ENCODE measurements around the gene ANKLE1.

ANKLE1 gene

GRCh38 chr19:17303167-17303939, 21.7 kb downstream of the ANKLE1 start, which contains the start of gene ABHD8:
Gene ABHD8, minus strand, starts transcription at chr19:17303425. Its CDS starts 1,809 bp downstream, at chr19:17301616.
- Histone ChIP-seq H3K36me3 (ENCODE audit: control insufficient read depth, insufficient read depth, low read length) (peaks cover 12% of the 10 kb centered on the region), H3K27me3 (ENCODE audit: control insufficient read depth, insufficient read depth, low read length) (no peaks in the 10 kb centered on the region), H3K4me1 (ENCODE audit: control insufficient read depth, insufficient read depth, low read length) (peaks cover 32% of the 10 kb centered on the region), H3K9me3 (ENCODE audit: control insufficient read depth, insufficient read depth, low read depth, low read length) (peaks cover under 1% of the 10 kb centered on the region; the same call in 1 of the 2 replicates), H3K4me3 (ENCODE audit: low read depth, low read length) (peak within 1 kb of the TSS; percentile 64), H3K9ac (ENCODE audit: low read length) (peak within 1 kb of the TSS; percentile 41), H3K27ac (ENCODE audit: low read depth, low read length) (peak within 1 kb of the TSS; percentile 37; the same call in 1 of the 2 replicates)

GRCh38 chr19:17303940-17304267, 22.2 kb downstream of the ANKLE1 start:
- Histone ChIP-seq H3K27me3 (ENCODE audit: control insufficient read depth, insufficient read depth, low read length) (no peaks in the 10 kb centered on the region), H3K9me3 (ENCODE audit: control insufficient read depth, insufficient read depth, low read depth, low read length) (no peaks in the 10 kb centered on the region), H3K27ac (ENCODE audit: low read depth, low read length) (no peak overlapping the region), H3K4me1 (ENCODE audit: control insufficient read depth, insufficient read depth, low read length) (peaks cover 32% of the 10 kb centered on the region), H3K4me3 (ENCODE audit: low read depth, low read length) (0 out of 2 replicates have a peak overlapping the region, but pooled peaks have one; percentile 64), H3K36me3 (ENCODE audit: control insufficient read depth, insufficient read depth, low read length) (peaks cover 8% of the 10 kb centered on the region), H3K9ac (ENCODE audit: low read length) (no peak overlapping the region)

- H3K27me3 ChIP-seq (ENCODE audit: control insufficient read depth, insufficient read depth, low read length) = no peaks in the 10 kb centered on the region
- peaks cover 32% of the 10 kb centered on the region for H3K4me1 ChIP-seq (ENCODE audit: control insufficient read depth, insufficient read depth, low read length)
- H3K9ac ChIP-seq (ENCODE audit: low read length) = no peak overlapping the region
- peak overlapping the region; percentile 5; the same call in 1 of the 2 replicates for H3K4me3 ChIP-seq (ENCODE audit: low read depth, low read length)
- H3K36me3 ChIP-seq (ENCODE audit: control insufficient read depth, insufficient read depth, low read length) = peaks cover 7% of the 10 kb centered on the region
- H3K9me3 ChIP-seq (ENCODE audit: control insufficient read depth, insufficient read depth, low read depth, low read length) = no peaks in the 10 kb centered on the region
- no peak overlapping the region for H3K27ac ChIP-seq (ENCODE audit: low read depth, low read length)
These were observed 22.9 kb downstream of the ANKLE1 start for GRCh38 chr19:17304386-17305215.

- Histone ChIP-seq H3K9me3 (ENCODE audit: control insufficient read depth, insufficient read depth, low read depth, low read length) (no peaks in the 10 kb centered on the region), H3K9ac (ENCODE audit: low read length) (no peak overlapping the region), H3K4me1 (ENCODE audit: control insufficient read depth, insufficient read depth, low read length) (peaks cover 33% of the 10 kb centered on the region), H3K27ac (ENCODE audit: low read depth, low read length) (no peak overlapping the region), H3K27me3 (ENCODE audit: control insufficient read depth, insufficient read depth, low read length) (no peaks in the 10 kb centered on the region), H3K4me3 (ENCODE audit: low read depth, low read length) (peak overlapping the region; percentile 5), H3K36me3 (ENCODE audit: control insufficient read depth, insufficient read depth, low read length) (peaks cover 6% of the 10 kb centered on the region)
These were observed 23.5 kb downstream of the ANKLE1 start for GRCh38 chr19:17305216-17305516.

- peak within 1 kb of the TSS; percentile 82 for H3K4me3 ChIP-seq (ENCODE audit: low read depth, low read length)
- peaks cover 38% of the 10 kb centered on the region for H3K4me1 ChIP-seq (ENCODE audit: control insufficient read depth, insufficient read depth, low read length)
- H3K36me3 ChIP-seq (ENCODE audit: control insufficient read depth, insufficient read depth, low read length) = peaks cover 4% of the 10 kb centered on the region; the same call in 1 of the 2 replicates
- H3K9me3 ChIP-seq (ENCODE audit: control insufficient read depth, insufficient read depth, low read depth, low read length) = no peaks in the 10 kb centered on the region
- peak within 1 kb of the TSS; percentile 91 for H3K9ac ChIP-seq (ENCODE audit: low read length)
- peak within 1 kb of the TSS; percentile 69 for H3K27ac ChIP-seq (ENCODE audit: low read depth, low read length)
- H3K27me3 ChIP-seq (ENCODE audit: control insufficient read depth, insufficient read depth, low read length) = no peaks in the 10 kb centered on the region
These were observed 24.0 kb downstream of the ANKLE1 start, which contains the start of gene MRPL34 for GRCh38 chr19:17305517-17306284. Gene MRPL34, plus strand, starts transcription at chr19:17305872. Its CDS starts 21 bp downstream, at chr19:17305893.

GRCh38 chr19:17306285-17306714, 24.6 kb downstream of the ANKLE1 start:
- H3K4me3 ChIP-seq (ENCODE audit: low read depth, low read length) = peak overlapping the region; percentile 82
- H3K9ac ChIP-seq (ENCODE audit: low read length) = peak overlapping the region; percentile 91
- peak overlapping the region; percentile 69 for H3K27ac ChIP-seq (ENCODE audit: low read depth, low read length)
- peaks cover 39% of the 10 kb centered on the region for H3K4me1 ChIP-seq (ENCODE audit: control insufficient read depth, insufficient read depth, low read length)
- no peaks in the 10 kb centered on the region for H3K27me3 ChIP-seq (ENCODE audit: control insufficient read depth, insufficient read depth, low read length)
- no peaks in the 10 kb centered on the region for H3K9me3 ChIP-seq (ENCODE audit: control insufficient read depth, insufficient read depth, low read depth, low read length)
- H3K36me3 ChIP-seq (ENCODE audit: control insufficient read depth, insufficient read depth, low read length) = peaks cover 3% of the 10 kb centered on the region; the same call in 1 of the 2 replicates

- H3K9ac ChIP-seq (ENCODE audit: low read length) = no peak overlapping the region
- H3K4me3 ChIP-seq (ENCODE audit: low read depth, low read length) = no peak overlapping the region
- H3K4me1 ChIP-seq (ENCODE audit: control insufficient read depth, insufficient read depth, low read length) = peaks cover 33% of the 10 kb centered on the region
- no peak overlapping the region for H3K27ac ChIP-seq (ENCODE audit: low read depth, low read length)
- H3K27me3 ChIP-seq (ENCODE audit: control insufficient read depth, insufficient read depth, low read length) = no peaks in the 10 kb centered on the region
- H3K9me3 ChIP-seq (ENCODE audit: control insufficient read depth, insufficient read depth, low read depth, low read length) = no peaks in the 10 kb centered on the region
- peaks cover 11% of the 10 kb centered on the region; the same call in 1 of the 2 replicates for H3K36me3 ChIP-seq (ENCODE audit: control insufficient read depth, insufficient read depth, low read length)
These were observed 26.2 kb downstream of the ANKLE1 start for GRCh38 chr19:17307876-17308377.

- no peaks in the 10 kb centered on the region for H3K27me3 ChIP-seq (ENCODE audit: control insufficient read depth, insufficient read depth, low read length)
- peaks cover 22% of the 10 kb centered on the region for H3K36me3 ChIP-seq (ENCODE audit: control insufficient read depth, insufficient read depth, low read length)
- H3K27ac ChIP-seq (ENCODE audit: low read depth, low read length) = peak within 1 kb of the TSS; percentile 75; the same call in 1 of the 2 replicates
- no peaks in the 10 kb centered on the region for H3K9me3 ChIP-seq (ENCODE audit: control insufficient read depth, insufficient read depth, low read depth, low read length)
- peaks cover 23% of the 10 kb centered on the region for H3K4me1 ChIP-seq (ENCODE audit: control insufficient read depth, insufficient read depth, low read length)
- H3K9ac ChIP-seq (ENCODE audit: low read length) = peak within 1 kb of the TSS; percentile 72
- H3K4me3 ChIP-seq (ENCODE audit: low read depth, low read length) = peak within 1 kb of the TSS; percentile 88
These were observed 27.7 kb downstream of the ANKLE1 start, which contains the start of gene DDA1 for GRCh38 chr19:17309198-17309964. Gene DDA1, plus strand, starts transcription at chr19:17309563. Its CDS starts 92 bp downstream, at chr19:17309655.

- peak overlapping the region; percentile 75; the same call in 1 of the 2 replicates for H3K27ac ChIP-seq (ENCODE audit: low read depth, low read length)
- H3K4me1 ChIP-seq (ENCODE audit: control insufficient read depth, insufficient read depth, low read length) = peaks cover 17% of the 10 kb centered on the region; the same call in 1 of the 2 replicates
- peaks cover 28% of the 10 kb centered on the region for H3K36me3 ChIP-seq (ENCODE audit: control insufficient read depth, insufficient read depth, low read length)
- H3K4me3 ChIP-seq (ENCODE audit: low read depth, low read length) = peak overlapping the region; percentile 88
- H3K9me3 ChIP-seq (ENCODE audit: control insufficient read depth, insufficient read depth, low read depth, low read length) = no peaks in the 10 kb centered on the region
- H3K27me3 ChIP-seq (ENCODE audit: control insufficient read depth, insufficient read depth, low read length) = no peaks in the 10 kb centered on the region
- H3K9ac ChIP-seq (ENCODE audit: low read length) = peak overlapping the region; percentile 72
These were observed 28.3 kb downstream of the ANKLE1 start for GRCh38 chr19:17309965-17310461.

Data from HUES6 (cell line).